HepG2 (cell line): ENCODE measurements around the gene SYTL2. TPM values are rescaled to one million over a fixed set of nuclear protein-coding genes. Genes with fewer than 3 reads are reported as not detected.

Experiments
- ATAC-seq: fragments of 200-7000 bp; cut with Tn5 transposase; 3 replicates; pipeline ENCODE4 v1.9.1; 2020; ENCODE audit warnings: mild to moderate bottlenecking, moderate library complexity
- BruUV-seq: library from RNA; stranded (reverse); fragments of 400-500 nt; replicated peaks from 2 replicates; lab custom pipeline; 2021; lab: Mats Ljungman, UMichigan
- CTCF ChIA-PET: fragments of 300-600 bp; formaldehyde crosslinking; extraction: SDS; loops from one replicate; lab custom pipeline; 2021; ENCODE audit warnings: low total read pairs, inconsistent platforms, low intra/inter-chr PET ratio; lab: Yijun Ruan, JAX
- POLR2A ChIA-PET: fragments of 350-600 bp; sonication (Branson Sonifier 250); formaldehyde crosslinking; loops from one replicate; lab custom pipeline; 2020; ENCODE audit warnings: antibody characterized with exemption, inconsistent platforms; lab: Yijun Ruan, JAX
- DNase-seq: peaks from one replicate; pipeline ENCODE4 v3.0.0-alpha.2; 2015; ENCODE audit warnings: low spot score
- FAIRE-seq: peaks from 3 replicates; lab custom pipeline; 2011; peaks lifted over from hg19 to GRCh38; lab: Jason Lieb, UNC
- H2AFZ ChIP-seq: one replicate; pipeline ENCODE4 v1.6.1; 2011; ENCODE audit warnings: low read length, inconsistent platforms
- H3K27ac ChIP-seq: fragments of 300-600 bp; 3 replicates; pipeline ENCODE4 v1.8.0; 2011; ENCODE audit warnings: mixed run types, mild to moderate bottlenecking, mixed read lengths, low read length, inconsistent platforms; ENCODE audit not compliant: insufficient read depth; ENCODE audit errors: extremely low read length
- H3K27me3 ChIP-seq, 2 experiments: fragments of 200-600 bp in 1 of 2; 2 replicates in 1 of 2; 3 replicates in 1 of 2; pipeline versions ENCODE4 v1.6.0 to v1.8.0; 2011; ENCODE audit warnings: low read length in 2 of 2, mild to moderate bottlenecking in 2 of 2, moderate library complexity in 2 of 2, inconsistent platforms in 1 of 2; ENCODE audit not compliant: insufficient read depth in 2 of 2, control insufficient read depth in 1 of 2
- H3K36me3 ChIP-seq, 2 experiments: fragments of 200-600 bp in 1 of 2; replicated peaks in 1 of 2; 2 replicates in 1 of 2; 3 replicates in 1 of 2; pipeline versions ENCODE4 v1.5.1 to v1.8.0; 2011; ENCODE audit warnings: low read length in 2 of 2, inconsistent platforms in 1 of 2; ENCODE audit not compliant: insufficient read depth in 2 of 2, control insufficient read depth in 1 of 2
- H3K4me1 ChIP-seq: 2 replicates; pipeline ENCODE4 v1.5.1; 2012; ENCODE audit warnings: low read length, inconsistent platforms; ENCODE audit not compliant: insufficient read depth
- H3K4me2 ChIP-seq: 2 replicates; pipeline ENCODE4 v1.6.0; 2011; ENCODE audit warnings: low read depth, low read length, inconsistent platforms
- H3K4me3 ChIP-seq, 3 experiments: fragments of 200-600 bp in 1 of 3; sonication (generic), shearing (Covaris generic) in 1 of 3; replicated peaks in 1 of 3; 2 replicates each; pipeline ENCODE4 v1.5.1; 2011 to 2016; ENCODE audit warnings: low read length in 3 of 3, inconsistent platforms in 2 of 3, low read depth in 2 of 3, mild to moderate bottlenecking in 2 of 3, control low read depth in 1 of 3, mixed read lengths in 1 of 3; ENCODE audit not compliant: insufficient read depth in 1 of 3
- H3K79me2 ChIP-seq: one replicate; pipeline ENCODE4 v1.6.1; 2011; ENCODE audit warnings: low read length, inconsistent platforms; ENCODE audit not compliant: insufficient read depth
- H3K9ac ChIP-seq: 2 replicates; pipeline ENCODE4 v1.6.0; 2011; ENCODE audit warnings: mild to moderate bottlenecking, low read depth, low read length, inconsistent platforms; ENCODE audit not compliant: insufficient read depth
- H3K9me3 ChIP-seq: 2 replicates; pipeline ENCODE4 v1.5.1; 2012; ENCODE audit warnings: mild to moderate bottlenecking, low read length
- H4K20me1 ChIP-seq: 2 replicates; pipeline ENCODE4 v1.6.0; 2011; ENCODE audit warnings: inconsistent platforms, mild to moderate bottlenecking, low read length, moderate library complexity; ENCODE audit not compliant: insufficient read depth
- ATF1 ChIP-seq: IDR thresholded peaks from 2 replicates; pipeline ENCODE4 v1.6.1; 2016; ENCODE audit warnings: mild to moderate bottlenecking, control low read depth
- CREB3 ChIP-seq: sonication (generic); formaldehyde crosslinking; IDR thresholded peaks from 2 replicates; pipeline ENCODE4 v1.5.0; 2020; ENCODE audit warnings: missing genetic modification reagents
- CTCF ChIP-seq: sonication (generic); formaldehyde crosslinking; IDR thresholded peaks from 2 replicates; pipeline ENCODE4 v1.5.0; 2020; ENCODE audit warnings: mild to moderate bottlenecking, missing genetic modification reagents, moderate library complexity
- E2F5 ChIP-seq: sonication (generic); formaldehyde crosslinking; conservative IDR thresholded peaks from 2 replicates; pipeline ENCODE4 v1.4.0; 2020; ENCODE audit warnings: missing genetic modification reagents
- IKZF1 ChIP-seq: fragments of 450-650 bp; IDR thresholded peaks from 2 replicates; pipeline ENCODE4 v1.7.1; 2016
- MED13 ChIP-seq: sonication (generic); formaldehyde crosslinking; IDR thresholded peaks from 2 replicates; pipeline ENCODE4 v1.5.0; 2020; ENCODE audit warnings: missing genetic modification reagents
- ZNF230 ChIP-seq: sonication (generic); formaldehyde crosslinking; IDR thresholded peaks from 2 replicates; pipeline ENCODE4 v1.4.0; 2020; ENCODE audit warnings: mild to moderate bottlenecking, missing genetic modification reagents
- ZNF747 ChIP-seq: sonication (generic); formaldehyde crosslinking; IDR thresholded peaks from 2 replicates; pipeline ENCODE4 v1.8.1; 2023; ENCODE audit warnings: missing genetic modification reagents, mild to moderate bottlenecking, borderline replicate concordance
- ZNF772 ChIP-seq: sonication (generic); formaldehyde crosslinking; IDR thresholded peaks from 2 replicates; pipeline ENCODE4 v1.5.0; 2020; ENCODE audit warnings: mild to moderate bottlenecking, missing genetic modification reagents
- ZNF784 ChIP-seq: sonication (generic); formaldehyde crosslinking; IDR thresholded peaks from 2 replicates; pipeline ENCODE4 v1.5.1; 2020; ENCODE audit warnings: missing genetic modification reagents, mild to moderate bottlenecking, borderline replicate concordance
- ZNF891 ChIP-seq: sonication (generic); formaldehyde crosslinking; IDR thresholded peaks from 2 replicates; pipeline ENCODE4 v1.5.0; 2020; ENCODE audit warnings: mild to moderate bottlenecking, missing genetic modification reagents
- ZSCAN12 ChIP-seq: sonication (generic); formaldehyde crosslinking; IDR thresholded peaks from 2 replicates; pipeline ENCODE4 v1.9.0; 2021; ENCODE audit warnings: mild to moderate bottlenecking, missing genetic modification reagents
- ZSCAN22 ChIP-seq: sonication (generic); formaldehyde crosslinking; IDR thresholded peaks from 2 replicates; pipeline ENCODE4 v1.4.0; 2020; ENCODE audit warnings: mild to moderate bottlenecking, missing genetic modification reagents
- whole genome bisulfite sequencing: methylation state at CpG from one replicate; pipeline ENCODE4 v1.1.6; 2017; ENCODE audit warnings: low lambda C conversion rate; 5-methylcytosine and 5-hydroxymethylcytosine counted together
- in situ Hi-C: cut with HindIII; loops from 2 replicates; pipeline ENCODE4 v1.10.0; 2017; ENCODE audit warnings: low pct_unique_long_range_greater_than_20kb; ENCODE audit not compliant: extremely low pct_ligation_motif_present
- intact Hi-C: fragments of 100-400 bp; cut with micrococcal nuclease; formaldehyde crosslinking; loops from one replicate; pipeline ENCODE4 v1.10.0; 2022; ENCODE audit not compliant: unreplicated experiment
- polyA plus RNA-seq, 8 experiments: library from polyadenylated mRNA; depleted of rRNA in 3 of 8; stranded (reverse) in 7 of 8; unstranded in 1 of 8; fragments of >200 nt; fragmentation: Illumina TruSeq in 4 of 8; extraction: Trizol in 4 of 8; gene quantifications; 2 replicates each; pipeline versions ENCODE4 v1.2.1 to v1.2.3, GENCODE V29; 2011 to 2016; ENCODE audit warnings: low read depth in 4 of 8, missing spikeins in 1 of 8, mixed read lengths in 1 of 8; ENCODE audit not compliant: insufficient read depth in 1 of 8
- total RNA-seq, 5 experiments: library from RNA; depleted of rRNA; stranded (reverse); fragments of >200 nt; fragmentation: Illumina TruSeq; extraction: Trizol; gene quantifications; 2 replicates each; pipeline ENCODE4 v1.2.3, GENCODE V29; 2016; ENCODE audit warnings: low read depth in 1 of 5
- TF ChIP-seq, protein P1 (sequence below): sonication (generic); formaldehyde crosslinking; IDR thresholded peaks from 2 replicates; pipeline ENCODE4 v1.5.1; 2020; ENCODE audit warnings: mild to moderate bottlenecking, missing genetic modification reagents, moderate library complexity

Gene SYTL2
- total and polyA plus RNA-seq, 2 of the 13 experiments (the other 11 are each of a cell fraction or from before 2014, with no cell fraction given): 0.77 to 0.90 TPM

GRCh38 chr11:85679576-85679975, 131.4 kb downstream of the SYTL2 start:
- intact Hi-C loops (no loop called here), in situ Hi-C loops (no loop called here)
- DNase-seq (no peak), ATAC-seq (no peak), FAIRE-seq (no peak)
- Histone ChIP-seq H3K9me3 (no peaks in the 10 kb centered on the region), H3K9ac (no peak overlapping the region), H3K27me3 (peaks cover 0 to 10% of the 10 kb centered on the region in 2 experiments; a peak in 1 of 5 replicates), H3K4me1 (peaks cover 13% of the 10 kb centered on the region; the same call in 1 of the 2 replicates), H4K20me1 (no peaks in the 10 kb centered on the region), H3K27ac (no peak overlapping the region), H2AFZ (no peak overlapping the region), H3K4me3 (no peak overlapping the region), H3K36me3 (no peaks in the 10 kb centered on the region), H3K4me2 (no peak overlapping the region), H3K79me2 (no peaks in the 10 kb centered on the region)
- WGBS: 39% methylated on average over 4 of the region's 4 CpGs
- ChIA-PET CTCF (no interaction called here), POLR2A (no interaction called here)
- TF ChIP-seq IKZF1: no peak
- TF ChIP-seq MED13 (CRISPR knock-in tag): no peak
- no peak for TF ChIP-seq ZNF784 (CRISPR knock-in tag)
- BruUV-seq: no TSS peak

- no peak overlapping the region for H3K4me2 ChIP-seq
- WGBS: 39% methylated on average over 3 of the region's 3 CpGs
- in situ Hi-C loops (no loop called here), intact Hi-C loops (no loop called here)
- DNase-seq: no peak
- no peak for TF ChIP-seq CREB3 (CRISPR knock-in tag)
- TF ChIP-seq ZNF891 (CRISPR knock-in tag): no peak
- TF ChIP-seq CTCF (CRISPR knock-in tag): no peak
- TF ChIP-seq, protein P1, sequence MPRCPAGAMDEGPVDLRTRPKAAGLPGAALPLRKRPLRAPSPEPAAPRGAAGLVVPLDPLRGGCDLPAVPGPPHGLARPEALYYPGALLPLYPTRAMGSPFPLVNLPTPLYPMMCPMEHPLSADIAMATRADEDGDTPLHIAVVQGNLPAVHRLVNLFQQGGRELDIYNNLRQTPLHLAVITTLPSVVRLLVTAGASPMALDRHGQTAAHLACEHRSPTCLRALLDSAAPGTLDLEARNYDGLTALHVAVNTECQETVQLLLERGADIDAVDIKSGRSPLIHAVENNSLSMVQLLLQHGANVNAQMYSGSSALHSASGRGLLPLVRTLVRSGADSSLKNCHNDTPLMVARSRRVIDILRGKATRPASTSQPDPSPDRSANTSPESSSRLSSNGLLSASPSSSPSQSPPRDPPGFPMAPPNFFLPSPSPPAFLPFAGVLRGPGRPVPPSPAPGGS: no peak
- TF ChIP-seq ZNF772 (CRISPR knock-in tag): no peak
- TF ChIP-seq ZNF230 (CRISPR knock-in tag): no peak
- no peak for TF ChIP-seq ATF1 (CRISPR knock-in tag)
- TF ChIP-seq ZSCAN12 (CRISPR knock-in tag): no peak
- TF ChIP-seq E2F5 (CRISPR knock-in tag): no peak
- TF ChIP-seq ZNF747 (CRISPR knock-in tag): no peak
- TF ChIP-seq ZSCAN22 (CRISPR knock-in tag): no peak
- no peak overlapping the region for H3K9ac ChIP-seq
- no peaks in the 10 kb centered on the region for H3K9me3 ChIP-seq
- no peak overlapping the region for H3K27ac ChIP-seq
- peaks cover 12% of the 10 kb centered on the region for H3K4me1 ChIP-seq
- ChIA-PET CTCF (no interaction called here), POLR2A (no interaction called here)
- H4K20me1 ChIP-seq: no peaks in the 10 kb centered on the region
- FAIRE-seq: no peak
- no peak overlapping the region for H2AFZ ChIP-seq
- no peaks in the 10 kb centered on the region; a peak in 1 of 5 replicates for H3K27me3 ChIP-seq
- no TSS peak for BruUV-seq
- H3K79me2 ChIP-seq: no peaks in the 10 kb centered on the region
- ATAC-seq: no peak
- H3K4me3 ChIP-seq: no peak overlapping the region
- H3K36me3 ChIP-seq: no peaks in the 10 kb centered on the region
These were observed 137.5 kb downstream of the SYTL2 start for GRCh38 chr11:85673393-85673792.
